ENCODE data around the gene DNAJC12.
"Not testable (repeated sequence)": the region's sequence is repeated elsewhere in the genome, so short reads cannot be mapped to it uniquely, and the experiment has no call there.

Gene DNAJC12

DNA sequence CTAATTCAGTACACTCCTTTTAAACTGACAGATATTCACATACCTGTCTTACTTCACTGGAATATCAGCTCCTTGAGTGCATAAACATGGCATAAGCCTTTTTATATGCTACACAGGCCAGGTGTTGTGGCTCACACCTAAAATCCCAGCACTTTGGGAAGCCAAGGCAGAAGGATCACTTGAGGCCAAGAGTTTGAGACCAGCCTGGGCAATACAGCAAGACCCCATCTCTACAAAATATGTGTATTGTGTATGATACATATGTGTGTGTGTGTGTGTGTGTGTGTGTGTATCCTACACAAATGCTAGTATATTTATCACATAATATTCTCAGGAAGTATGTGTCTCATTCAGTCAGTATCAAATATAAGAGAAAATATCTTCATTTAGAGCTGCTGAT, 45.3 kb downstream of the DNAJC12 start:
- DNase-seq (ENCODE audit: low spot score): no peak

DNA sequence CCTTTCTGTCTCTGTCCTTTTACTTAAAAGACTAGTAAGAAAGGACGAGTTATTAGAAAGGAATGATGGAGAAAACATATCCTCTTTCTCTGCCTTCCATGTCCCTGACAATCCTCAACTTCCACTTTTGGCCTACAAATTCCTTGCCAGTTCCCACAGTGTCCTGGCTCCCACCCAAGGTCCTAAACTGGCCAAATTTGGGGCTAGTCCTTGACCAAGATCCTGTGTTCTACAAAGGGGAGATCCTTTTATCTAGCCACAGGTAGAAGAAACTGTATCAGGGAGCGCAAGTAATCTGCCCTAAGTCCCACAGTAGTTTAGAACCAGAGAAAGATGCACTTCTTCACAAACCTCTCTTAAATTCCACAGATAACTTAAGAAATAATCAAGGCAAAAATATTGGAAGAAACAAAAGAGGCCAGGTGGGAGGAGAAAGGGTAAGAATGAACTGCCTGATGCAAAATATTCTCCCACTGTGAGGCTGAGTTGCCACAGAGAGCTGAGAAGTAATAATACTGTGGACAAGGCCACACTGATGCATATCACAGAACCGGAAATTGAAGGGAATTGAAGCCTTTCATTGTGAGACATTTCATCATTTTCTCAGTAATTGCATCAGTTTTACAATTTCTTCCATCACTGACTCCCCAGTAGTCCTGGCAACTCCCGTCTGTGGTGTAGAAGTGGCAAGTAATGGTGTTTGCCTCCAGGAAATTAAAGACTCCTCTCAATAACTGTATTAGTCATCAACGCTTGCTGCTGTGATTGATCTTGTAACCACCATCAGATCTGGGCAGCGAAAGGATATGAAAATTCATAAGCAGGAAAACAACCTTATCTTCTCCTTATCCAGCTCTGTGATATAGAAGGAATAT, 47.2 kb downstream of the DNAJC12 start:
- peak; percentile 53 for DNase-seq (ENCODE audit: low spot score)

DNA sequence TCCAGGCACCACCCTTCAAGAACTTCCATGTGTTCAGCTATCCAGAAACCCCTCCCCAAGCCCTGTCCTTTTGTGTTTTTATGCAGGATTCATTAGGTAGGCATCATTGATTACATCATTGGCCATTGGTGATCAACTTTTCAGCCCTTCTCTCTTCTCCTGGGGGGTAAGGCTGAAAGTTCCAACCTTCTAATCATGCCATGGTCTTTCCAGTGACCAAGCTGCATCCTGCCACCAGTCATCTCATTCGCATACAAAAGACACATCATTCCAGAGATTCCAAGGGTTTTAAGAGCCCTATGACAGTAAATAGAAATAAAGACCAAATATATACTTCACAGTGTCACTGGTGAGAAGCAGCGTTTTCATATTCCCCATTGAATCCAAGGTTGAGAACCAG, 48.2 kb downstream of the DNAJC12 start:
- DNase-seq (ENCODE audit: low spot score): no peak

DNA sequence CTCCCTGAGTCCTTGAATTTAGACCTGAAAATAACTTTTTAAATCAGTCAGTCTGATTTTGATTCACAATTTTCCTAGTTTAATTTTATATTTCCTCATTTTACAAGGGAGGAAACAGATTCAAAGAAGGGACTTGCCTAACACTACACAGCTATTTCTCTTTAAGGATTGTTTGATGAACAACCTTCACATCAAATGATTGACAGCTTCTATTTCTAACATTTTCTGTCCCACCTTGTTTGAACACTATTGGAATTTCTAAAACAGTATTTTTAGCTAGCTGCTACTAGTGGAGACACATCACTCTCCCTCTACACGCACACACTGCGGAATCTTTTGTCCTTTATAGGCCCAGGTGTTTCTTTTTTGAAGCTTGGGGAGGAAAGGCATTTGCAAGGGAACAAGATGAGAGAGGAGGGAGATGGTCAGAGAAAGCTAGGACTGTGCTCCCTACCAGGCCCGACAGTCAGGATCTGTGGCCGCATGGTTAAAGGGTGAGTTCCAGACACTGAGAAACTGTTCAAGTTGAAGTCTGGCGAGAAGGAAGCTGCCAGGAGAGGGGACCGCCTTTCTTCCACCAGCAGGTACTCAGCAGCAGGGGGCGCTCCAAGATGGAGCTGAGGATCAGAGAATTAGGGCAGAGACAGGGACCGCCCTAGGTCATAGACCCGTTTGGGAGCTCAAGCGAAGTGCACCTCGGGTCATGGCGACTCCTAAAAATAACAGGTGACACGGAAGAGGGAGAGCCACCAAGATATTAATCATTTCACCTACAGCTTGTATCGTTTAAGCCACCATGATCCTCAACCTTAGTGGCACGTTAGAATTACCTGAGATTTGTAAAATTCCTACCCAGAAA, 49.7 kb downstream of the DNAJC12 start:
- DNase-seq (ENCODE audit: low spot score): peak; percentile 58

DNA sequence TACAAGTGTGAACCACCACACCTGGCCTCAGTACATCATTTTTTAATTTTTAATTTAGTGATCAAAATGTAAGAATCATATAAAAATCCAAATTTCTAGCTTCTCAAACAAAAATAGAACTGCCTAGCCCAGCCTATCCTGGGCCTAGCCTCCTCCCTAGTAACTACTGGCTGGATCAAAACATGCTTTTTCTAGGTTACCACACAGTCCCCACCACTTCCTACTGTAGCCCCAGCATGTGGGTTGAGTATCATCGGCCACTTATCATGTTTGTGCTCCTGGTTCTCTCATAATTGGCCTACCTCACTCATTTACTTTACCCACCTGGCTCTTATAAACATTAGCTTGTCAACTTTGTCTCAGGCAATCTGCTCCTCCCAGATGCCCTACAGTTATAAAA, 52.9 kb downstream of the DNAJC12 start:
- DNase-seq (ENCODE audit: low spot score): no peak

DNA sequence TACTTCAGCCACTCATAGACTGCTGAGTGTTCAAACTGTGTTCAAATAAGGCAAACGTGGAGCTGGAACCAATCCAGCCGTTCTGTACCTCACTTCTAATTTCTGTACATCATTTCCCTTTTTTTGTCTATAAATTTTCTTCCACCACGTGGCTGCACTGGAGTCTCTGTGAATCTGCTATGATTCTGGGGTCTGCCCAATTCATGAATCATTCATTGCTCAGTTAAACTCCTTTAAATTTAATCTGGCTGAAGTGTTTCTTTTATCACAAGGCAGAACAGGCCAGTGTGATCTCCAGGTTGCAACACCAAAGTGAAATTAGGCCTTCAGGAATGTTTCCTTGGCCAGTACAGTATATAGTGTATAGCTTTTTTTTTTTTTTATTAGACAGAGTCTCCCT, 53.5 kb downstream of the DNAJC12 start:
- DNase-seq (ENCODE audit: low spot score): no peak

DNA sequence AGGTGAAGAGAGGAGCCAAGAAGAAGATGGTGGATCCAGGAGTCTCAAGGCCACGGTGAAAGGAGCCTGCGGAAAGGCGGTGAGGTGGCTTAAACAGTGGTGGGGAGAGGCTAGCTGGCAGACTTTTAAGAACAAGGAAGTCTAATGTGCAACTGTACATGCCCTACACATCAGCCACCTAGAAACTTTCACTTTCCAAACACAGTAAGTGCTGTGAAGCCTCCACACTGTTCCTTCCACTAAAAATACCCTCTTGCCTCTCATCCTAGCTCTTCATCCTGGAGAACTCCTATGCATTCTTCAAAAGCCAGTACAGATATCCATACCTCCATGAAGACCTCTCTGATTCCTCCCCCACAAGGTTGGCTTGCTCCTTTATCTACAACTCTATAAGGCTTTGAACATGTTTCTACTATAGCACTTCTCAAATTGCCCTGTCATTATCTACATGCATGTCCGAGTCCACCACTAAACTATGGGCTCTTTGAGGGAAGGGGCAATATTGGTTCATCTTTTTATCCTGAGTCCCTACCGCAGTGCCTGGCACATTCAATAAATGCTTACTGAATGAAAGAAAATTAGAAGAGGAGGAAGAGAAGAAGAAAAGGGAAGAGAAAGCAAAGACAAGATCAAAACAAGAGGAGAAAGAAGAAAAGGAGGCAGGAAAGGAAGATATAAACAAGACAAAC, 54.2 kb downstream of the DNAJC12 start:
- no peak for DNase-seq (ENCODE audit: low spot score)

DNA sequence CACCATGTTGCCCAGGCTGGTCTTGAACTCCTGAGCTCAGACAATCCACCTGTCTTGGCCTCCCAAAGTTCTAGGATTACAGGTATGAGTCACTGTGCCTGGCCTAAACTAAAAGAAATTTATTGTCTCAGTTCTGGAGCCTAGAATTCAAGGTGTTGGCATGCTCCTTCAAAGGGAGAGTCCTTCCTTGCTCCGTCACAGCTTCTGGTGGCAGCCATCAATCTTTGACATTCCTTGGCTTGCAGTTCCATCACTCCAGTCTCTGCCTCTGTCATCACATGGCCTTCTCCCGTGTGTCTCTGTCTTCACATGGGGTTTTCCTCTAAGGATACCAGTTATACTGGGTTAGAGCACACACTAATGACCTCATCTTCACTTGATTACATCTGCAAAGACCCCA, 55.5 kb downstream of the DNAJC12 start:
- DNase-seq (ENCODE audit: low spot score): no peak

DNA sequence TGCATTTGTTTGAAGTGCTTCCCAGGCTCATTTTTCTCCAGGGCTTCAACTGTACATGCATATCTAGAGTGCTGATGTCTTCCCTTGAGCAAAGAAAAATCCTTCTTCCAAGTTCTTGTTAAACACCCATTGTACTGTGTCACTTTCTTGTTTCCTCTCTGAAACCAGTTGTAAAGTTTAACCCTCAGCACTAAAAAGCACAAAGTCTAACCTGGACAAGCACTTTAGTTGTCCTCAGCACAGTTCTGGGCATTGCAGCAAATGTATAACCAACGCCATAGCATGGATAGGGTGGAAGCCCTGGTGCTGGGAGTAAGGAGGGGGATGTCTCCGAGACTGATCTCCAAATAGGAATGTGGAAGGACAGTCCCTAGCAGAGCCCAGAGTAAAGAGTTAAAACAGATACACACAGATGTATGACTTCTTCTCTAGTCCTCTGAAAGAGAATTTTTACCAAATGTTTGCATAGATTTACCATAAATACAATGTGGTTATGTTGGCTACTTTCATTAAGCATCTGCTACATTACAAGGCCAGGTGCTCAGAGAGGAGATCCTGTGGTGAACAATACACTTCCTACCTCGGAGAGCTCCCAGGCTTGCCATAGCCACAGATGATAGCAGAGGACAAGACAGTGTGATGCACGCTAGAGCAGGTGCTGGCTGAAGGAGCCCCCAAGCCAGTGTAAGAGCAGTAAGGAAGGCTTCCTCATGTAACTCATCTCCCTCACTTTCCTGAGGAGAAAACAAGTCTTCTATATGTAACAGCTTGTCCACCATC, 57.0 kb downstream of the DNAJC12 start:
- DNase-seq (ENCODE audit: low spot score): no peak

DNA sequence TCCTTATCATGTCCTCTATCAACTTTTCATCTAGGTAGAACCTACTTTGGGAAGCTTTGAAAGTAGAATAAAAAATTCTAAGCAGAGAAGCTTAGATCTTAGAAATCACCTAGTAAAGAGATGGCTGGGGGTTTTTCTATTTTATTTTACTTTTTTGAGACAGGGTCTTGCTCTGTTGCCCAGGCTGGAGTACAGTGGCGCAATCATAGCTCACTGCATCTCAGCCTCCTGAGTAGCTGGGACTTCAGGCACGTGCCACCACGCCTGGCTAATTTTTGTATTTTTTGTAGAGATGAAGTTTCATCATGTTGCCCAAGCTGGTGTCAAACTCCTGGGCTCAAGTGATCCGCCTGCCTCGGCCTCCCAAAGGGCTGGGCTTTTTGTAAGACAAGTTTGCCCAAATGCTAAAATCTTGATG, 57.8 kb downstream of the DNAJC12 start:
- DNase-seq (ENCODE audit: low spot score): not testable (repeated sequence)

DNA sequence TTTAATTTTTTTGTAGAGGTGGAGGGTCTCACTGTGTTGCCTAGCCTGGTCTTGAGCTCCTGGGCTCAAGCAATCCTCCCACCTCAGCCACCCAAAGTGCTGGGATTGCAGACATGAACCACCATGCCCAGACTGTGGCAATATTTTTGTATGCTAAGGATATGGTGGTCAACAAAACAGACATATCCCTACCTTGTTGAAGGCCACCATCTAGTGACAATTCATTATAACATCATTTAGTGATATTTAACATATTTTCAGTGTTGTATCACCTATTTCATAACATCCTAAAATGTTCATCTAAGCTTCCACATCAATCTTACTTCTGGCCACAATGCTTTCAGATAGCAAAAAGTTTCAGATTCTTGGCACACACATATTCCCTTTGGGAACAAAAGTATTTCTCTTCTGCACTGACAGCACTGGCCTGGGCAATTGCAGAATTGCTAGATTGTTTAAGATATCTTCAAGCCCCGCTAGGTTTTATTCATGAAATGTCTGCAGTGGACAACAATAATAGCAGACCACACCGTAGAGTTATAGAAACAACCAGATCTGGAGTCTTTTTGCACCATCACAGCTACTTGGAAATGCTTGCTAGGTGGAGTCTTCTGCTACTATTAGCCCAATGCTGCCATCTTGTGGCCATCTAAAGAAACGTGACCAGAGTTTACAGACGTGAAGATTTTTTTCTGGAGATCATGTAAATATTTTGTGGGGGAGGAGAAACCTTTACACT, 58.4 kb downstream of the DNAJC12 start:
- DNase-seq (ENCODE audit: low spot score): peak; percentile 80

DNA sequence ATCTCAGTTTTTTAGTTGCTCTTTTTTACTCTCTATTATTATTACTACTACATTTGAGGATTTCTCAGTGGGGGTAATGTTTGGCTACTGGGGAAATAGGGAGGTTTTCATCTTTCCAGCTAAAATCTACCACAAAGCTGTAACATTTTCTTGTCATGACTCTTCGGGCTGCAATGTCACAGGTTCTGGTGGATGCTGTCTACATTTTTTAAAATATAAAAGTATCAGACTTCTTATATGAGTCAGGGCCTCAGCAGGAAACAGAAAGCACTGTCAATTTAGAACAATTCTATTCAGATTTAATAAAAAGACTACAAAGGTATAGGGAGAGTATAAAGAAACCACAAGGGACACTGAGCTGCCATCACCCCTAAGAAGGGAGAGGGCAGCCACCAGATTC, 61.6 kb downstream of the DNAJC12 start:
- DNase-seq (ENCODE audit: low spot score): no peak

DNA sequence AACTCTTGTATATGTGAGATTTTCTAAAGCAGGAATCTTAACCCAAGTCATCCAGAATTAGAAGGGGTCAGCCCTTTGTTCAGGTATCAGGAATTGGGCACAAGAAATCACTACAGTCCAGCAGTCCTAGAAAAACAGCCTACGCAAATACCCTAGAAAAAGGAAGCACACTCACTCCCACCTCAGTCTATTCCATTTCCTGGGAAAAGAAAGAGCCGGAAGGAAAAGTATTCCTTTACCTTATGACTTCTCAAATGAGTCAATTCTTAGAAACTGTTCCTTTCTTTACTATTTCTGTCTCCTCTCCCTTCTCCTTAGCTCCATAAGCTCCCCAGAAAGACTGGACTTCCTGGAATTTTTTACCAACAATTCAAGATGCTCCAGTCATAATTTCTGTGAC, 62.7 kb downstream of the DNAJC12 start:
- DNase-seq (ENCODE audit: low spot score): no peak

DNA sequence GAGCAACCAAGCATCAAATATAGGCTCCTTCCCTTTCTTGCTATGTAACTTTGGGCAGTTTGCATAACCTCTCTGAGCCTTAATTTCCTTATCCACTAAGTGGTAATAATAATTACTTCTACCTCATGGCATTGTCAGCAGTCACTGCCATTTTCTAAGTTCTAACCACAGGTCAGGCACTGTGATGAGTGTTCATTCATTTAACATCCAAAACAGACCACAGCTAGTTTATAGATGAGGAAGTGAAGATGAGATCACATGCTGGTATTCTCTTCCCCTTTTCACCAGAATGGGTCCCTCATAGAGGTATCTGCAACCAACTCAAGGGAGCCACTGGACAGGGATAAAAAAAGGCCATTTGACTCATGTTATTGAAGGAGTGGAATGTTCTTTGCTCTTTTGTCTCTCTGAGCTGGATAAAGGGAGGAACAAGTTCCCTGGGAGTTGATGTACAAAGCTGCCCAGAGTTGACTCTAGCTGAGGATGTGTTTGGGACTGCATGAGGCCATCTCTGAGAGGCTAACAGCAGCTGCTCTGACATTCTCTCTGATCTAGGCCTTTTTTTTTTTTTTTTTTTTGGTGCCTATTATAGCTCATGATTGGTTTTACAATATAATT, 65.0 kb downstream of the DNAJC12 start:
- no peak for DNase-seq (ENCODE audit: low spot score)

DNA sequence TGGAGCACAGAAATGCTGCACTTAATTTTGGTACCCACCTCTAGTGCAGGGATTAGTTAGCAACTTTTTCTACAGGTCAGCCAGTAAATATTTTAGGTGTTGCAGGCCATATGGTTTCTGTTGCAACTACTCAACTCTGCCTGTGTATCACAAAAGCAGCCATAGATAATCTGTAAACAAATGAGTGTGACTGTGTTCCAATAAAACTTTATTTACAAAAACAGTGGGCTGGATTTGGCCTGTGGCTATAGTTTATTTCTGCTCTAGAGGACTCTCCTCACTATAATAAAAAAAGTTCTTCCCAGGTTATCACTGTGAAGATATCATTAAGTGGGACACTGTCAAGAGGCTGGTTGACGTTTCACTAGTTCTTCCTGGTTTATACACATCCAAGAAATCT, 65.8 kb downstream of the DNAJC12 start:
- no peak for DNase-seq (ENCODE audit: low spot score)

DNA sequence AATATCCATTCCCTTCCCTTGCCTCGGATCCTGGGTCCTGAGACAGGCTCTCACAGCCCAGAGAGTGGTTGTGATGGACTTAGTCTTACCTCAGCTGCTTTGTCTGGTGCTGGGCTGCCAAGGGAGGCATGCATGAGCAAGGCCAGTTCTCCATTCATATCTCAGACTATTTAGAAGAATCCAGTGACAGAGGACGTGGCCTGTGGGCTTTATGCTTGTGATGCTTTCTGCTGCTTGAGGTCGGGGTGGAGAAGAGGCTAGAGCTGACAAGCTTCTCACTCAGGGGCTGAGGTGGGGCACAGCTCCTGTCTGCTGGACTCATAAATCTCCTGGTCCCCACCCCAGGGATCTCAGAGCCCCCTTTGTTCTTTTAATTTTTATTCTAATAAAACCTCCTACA, 66.8 kb downstream of the DNAJC12 start:
- no peak for DNase-seq (ENCODE audit: low spot score)

DNA sequence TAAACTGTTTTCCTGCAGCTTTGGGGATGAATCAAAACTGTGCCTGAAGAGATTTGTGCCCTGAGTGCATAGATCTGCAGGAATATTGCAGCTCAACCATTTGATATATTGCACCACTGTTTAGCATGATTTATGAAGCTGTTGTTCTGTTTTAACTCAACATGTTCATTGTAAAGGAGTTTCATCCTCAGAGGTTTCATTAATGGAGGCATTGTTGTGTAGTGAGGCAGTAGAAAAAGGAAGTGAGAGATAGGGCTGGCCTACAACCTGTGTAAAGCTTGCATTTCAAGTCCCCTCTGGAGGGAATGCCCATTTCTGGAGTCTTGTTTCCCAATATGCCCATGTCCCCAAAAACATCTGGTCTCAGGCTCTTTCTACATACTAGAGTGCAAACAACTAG, 67.5 kb downstream of the DNAJC12 start:
- no peak for DNase-seq (ENCODE audit: low spot score)

DNA sequence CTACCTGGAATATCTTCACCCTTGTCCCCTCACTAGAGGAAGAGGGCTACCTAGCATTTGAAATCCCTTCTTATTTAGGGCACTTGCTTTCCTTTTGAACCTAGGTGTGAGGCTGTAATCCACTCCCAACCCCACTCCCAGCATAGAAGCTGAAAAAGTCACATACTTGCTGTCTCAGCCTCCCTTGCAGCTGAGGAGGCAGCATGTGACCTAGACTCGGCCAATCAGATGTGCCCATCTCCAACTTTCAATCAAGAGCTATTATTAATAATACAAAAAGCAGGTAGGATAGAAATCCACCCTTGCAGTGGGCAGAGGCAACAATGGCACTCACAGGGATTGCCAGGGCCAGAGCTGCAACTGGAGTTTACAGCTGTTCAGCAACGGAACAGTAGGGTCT, 70.7 kb downstream of the DNAJC12 start:
- DNase-seq (ENCODE audit: low spot score): no peak

DNA sequence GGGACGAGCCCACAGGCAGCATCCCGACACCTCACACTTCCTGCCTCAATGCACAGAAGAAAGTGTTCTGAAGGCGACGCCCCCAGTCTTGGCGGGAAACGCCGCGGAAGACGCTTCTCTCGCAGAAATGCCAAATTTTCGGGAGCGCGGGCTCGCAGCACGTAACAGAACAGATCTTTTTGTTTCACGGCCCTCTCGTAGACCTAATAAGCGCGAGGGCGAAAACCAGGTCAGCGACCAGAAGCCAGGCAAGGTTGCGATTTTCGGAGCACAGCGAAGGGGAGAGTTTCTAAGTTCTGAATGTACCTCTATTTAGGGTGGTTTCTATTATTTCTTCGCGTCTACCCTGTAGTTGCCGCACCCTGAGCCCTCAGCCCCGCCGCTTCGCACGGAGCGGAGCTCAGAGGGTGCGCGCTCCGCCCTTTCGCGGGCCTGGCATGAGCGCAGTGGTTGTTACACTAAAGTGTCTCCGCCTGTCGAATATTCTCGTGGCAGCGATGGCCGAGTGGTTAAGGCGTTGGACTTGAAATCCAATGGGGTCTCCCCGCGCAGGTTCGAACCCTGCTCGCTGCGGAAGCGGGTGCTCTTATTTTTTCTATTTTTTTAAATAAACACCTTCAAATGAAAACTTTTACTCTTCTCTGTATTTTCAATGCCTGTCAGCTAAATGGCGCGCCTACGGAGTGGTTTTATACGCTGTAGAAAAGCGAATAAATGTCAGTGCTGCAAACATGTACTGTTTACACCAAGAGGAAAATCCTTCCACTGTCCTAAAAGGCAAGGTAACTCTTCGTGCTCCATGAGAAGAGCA, 73.8 kb downstream of the DNAJC12 start:
- DNase-seq (ENCODE audit: low spot score): peak; percentile 84

DNA sequence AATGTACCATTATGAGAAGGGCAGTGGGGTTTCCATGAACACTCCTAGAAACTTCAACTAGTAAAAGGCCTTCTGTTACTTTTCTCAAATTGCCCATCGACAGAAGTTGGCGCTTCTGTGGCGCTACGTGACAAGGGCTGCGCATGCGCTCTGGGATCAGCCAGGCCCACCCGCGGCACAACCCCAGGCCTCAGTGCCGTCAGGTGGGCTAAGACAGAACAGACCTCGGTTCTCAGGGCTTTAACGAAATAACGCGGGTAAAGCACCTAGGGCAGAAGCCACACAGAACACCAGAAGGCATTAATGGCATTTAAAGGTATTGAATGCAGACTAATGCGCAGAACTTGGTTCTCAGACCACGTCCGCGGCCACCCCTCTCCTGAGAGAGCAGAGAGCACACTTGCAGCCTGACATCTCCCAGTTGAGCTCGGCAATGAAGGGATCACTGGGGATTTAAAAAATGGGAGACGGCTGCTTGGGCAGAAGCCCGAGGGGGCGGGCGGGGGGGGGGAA, 74.4 kb downstream of the DNAJC12 start:
- peak; percentile 26 for DNase-seq (ENCODE audit: low spot score)
